ENCODE measurements around the gene KIRREL2.
"Not testable (repeated sequence)": the region's sequence is repeated elsewhere in the genome, so short reads cannot be mapped to it uniquely, and the experiment has no call there.

KIRREL2 gene

GRCh38 chr19:35853038-35853756 is 3.5 kb upstream of the KIRREL2 start:
- Mint-ChIP-seq H3K27me3 (peaks cover 27% of the 10 kb centered on the region), H3K4me1 (peaks cover 16% of the 10 kb centered on the region), H3K9me3 (no peaks in the 10 kb centered on the region), H3K4me3 (no peak overlapping the region), H3K36me3 (no peaks in the 10 kb centered on the region), H3K27ac (no peak overlapping the region)

DNA sequence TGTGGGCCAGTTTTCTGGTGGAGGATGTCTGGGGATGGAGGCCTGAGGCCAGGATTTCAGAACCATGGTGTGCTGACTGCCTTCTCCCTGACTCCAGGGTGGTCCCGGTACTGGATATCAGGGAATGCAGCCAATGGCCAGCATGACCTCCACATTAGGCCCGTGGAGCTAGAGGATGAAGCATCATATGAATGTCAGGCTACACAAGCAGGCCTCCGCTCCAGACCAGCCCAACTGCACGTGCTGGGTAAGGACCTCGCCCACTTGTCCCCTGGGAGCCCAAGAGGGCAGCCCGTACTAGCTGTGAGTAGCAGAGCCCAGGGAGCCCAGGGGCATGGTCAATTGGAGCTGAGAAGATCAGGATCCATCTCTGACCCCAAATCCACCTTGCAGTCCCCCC is 1.6 kb downstream of the KIRREL2 start:
- H3K36me3 Mint-ChIP-seq = no peaks in the 10 kb centered on the region
- H3K27ac Mint-ChIP-seq = no peak overlapping the region
- peaks cover 12% of the 10 kb centered on the region for H3K4me1 Mint-ChIP-seq
- H3K9me3 Mint-ChIP-seq = no peaks in the 10 kb centered on the region
- H3K4me3 Mint-ChIP-seq = no peak overlapping the region
- H3K27me3 Mint-ChIP-seq = peaks cover 34% of the 10 kb centered on the region

GRCh38 chr19:35859414-35859813 is 2.7 kb downstream of the KIRREL2 start:
- H3K36me3 Mint-ChIP-seq = no peaks in the 10 kb centered on the region
- H3K4me1 Mint-ChIP-seq = peaks cover 12% of the 10 kb centered on the region
- peaks cover 34% of the 10 kb centered on the region for H3K27me3 Mint-ChIP-seq
- no peaks in the 10 kb centered on the region for H3K9me3 Mint-ChIP-seq
- no peak overlapping the region for H3K27ac Mint-ChIP-seq
- H3K4me3 Mint-ChIP-seq = no peak overlapping the region

GRCh38 chr19:35860436-35860817 is 3.7 kb downstream of the KIRREL2 start:
- H3K27ac Mint-ChIP-seq = no peak overlapping the region

GRCh38 chr19:35860818-35861639 is 4.3 kb downstream of the KIRREL2 start:
- Mint-ChIP-seq H3K4me1 (peaks cover 12% of the 10 kb centered on the region), H3K27me3 (peaks cover 28% of the 10 kb centered on the region), H3K9me3 (no peaks in the 10 kb centered on the region), H3K4me3 (no peak overlapping the region), H3K27ac (no peak overlapping the region), H3K36me3 (no peaks in the 10 kb centered on the region)

More at GRCh38 chr19:35860436-35860817, 3.7 kb downstream of the KIRREL2 start:
- Mint-ChIP-seq H3K9me3 (no peaks in the 10 kb centered on the region), H3K4me1 (peaks cover 12% of the 10 kb centered on the region), H3K27me3 (peaks cover 30% of the 10 kb centered on the region), H3K36me3 (no peaks in the 10 kb centered on the region), H3K4me3 (no peak overlapping the region)

DNA sequence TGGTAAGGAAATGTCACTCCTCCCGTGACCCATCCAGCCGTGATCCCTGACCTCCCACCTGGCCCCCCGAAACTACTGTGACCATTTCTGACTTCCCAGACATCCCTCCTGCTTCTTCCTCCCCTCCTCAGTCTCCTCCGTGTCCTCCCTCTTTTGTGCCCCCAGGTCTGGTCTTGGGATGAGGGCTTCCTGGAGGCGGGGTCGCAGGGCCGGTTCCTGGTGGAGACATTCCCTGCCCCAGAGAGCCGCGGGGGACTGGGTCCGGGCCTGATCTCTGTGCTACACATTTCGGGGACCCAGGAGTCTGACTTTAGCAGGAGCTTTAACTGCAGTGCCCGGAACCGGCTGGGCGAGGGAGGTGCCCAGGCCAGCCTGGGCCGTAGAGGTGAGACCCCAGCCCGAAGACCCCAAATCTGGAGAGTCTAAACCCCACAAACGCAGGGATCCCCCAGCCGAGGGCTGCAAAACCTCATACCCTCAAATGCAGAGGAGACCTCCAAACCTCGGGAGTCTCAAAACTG is 5.0 kb downstream of the KIRREL2 start:
- Mint-ChIP-seq H3K27ac (no peak overlapping the region), H3K4me3 (no peak overlapping the region), H3K27me3 (peaks cover 28% of the 10 kb centered on the region)

DNA sequence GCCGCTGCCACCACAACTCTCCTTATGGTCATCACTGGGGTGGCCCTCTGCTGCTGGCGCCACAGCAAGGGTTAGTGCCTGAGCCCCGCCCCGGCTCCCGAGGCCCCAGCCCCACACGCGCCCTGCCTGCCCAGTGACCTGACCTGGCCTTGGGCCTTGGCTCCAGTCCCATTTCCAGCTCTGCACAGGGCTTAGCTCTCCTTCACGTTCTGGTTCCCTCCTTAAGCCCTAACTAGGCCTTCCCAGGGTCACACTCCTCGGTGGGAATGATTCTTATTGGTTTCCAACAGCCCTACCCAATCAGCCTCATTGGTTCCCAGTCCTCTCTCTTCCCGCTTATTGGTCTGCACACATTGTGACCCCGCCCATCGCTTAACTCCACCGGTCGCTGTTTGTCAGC is 5.8 kb downstream of the KIRREL2 start:
- no peak overlapping the region for H3K27ac Mint-ChIP-seq
- H3K4me3 Mint-ChIP-seq = no peak overlapping the region
- peaks cover 6% of the 10 kb centered on the region for H3K4me1 Mint-ChIP-seq
- peaks cover 28% of the 10 kb centered on the region for H3K27me3 Mint-ChIP-seq
- no peaks in the 10 kb centered on the region for H3K36me3 Mint-ChIP-seq
- no peaks in the 10 kb centered on the region for H3K9me3 Mint-ChIP-seq

More for the DNA sequence above, 5.0 kb downstream of the KIRREL2 start:
- Mint-ChIP-seq H3K9me3 (no peaks in the 10 kb centered on the region), H3K36me3 (no peaks in the 10 kb centered on the region), H3K4me1 (peaks cover 11% of the 10 kb centered on the region)

DNA sequence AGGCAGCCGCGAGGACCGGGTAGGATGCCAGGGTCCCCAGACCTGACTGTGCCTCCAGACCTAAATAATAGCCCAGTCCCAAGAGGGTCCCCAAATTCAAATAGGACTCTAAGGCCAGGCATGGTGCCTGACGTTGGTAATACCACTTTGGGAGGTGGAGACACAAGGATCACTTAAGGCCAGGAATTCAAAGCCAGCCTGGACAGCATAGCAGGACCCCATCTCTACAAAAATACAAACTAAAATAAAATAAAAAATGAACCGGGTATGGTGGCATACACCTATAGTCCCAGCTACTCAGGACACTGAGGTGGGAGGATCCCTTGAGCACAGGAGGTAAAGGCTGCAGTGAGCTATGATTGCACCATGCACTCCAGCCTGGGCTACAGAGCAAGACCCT is 6.3 kb downstream of the KIRREL2 start:
- Mint-ChIP-seq H3K4me3 (no peak overlapping the region), H3K27me3 (peaks cover 28% of the 10 kb centered on the region), H3K4me1 (peaks cover 1% of the 10 kb centered on the region), H3K27ac (no peak overlapping the region), H3K36me3 (no peaks in the 10 kb centered on the region), H3K9me3 (no peaks in the 10 kb centered on the region)

GRCh38 chr19:35868172-35868822 is 11.6 kb downstream of the KIRREL2 start, which contains the start of gene APLP1:
Gene APLP1, plus strand, starts transcription at chr19:35868574. Its CDS starts 63 bp downstream, at chr19:35868637.
- Mint-ChIP-seq H3K4me1 (peaks cover 14% of the 10 kb centered on the region), H3K4me3 (peak within 1 kb of the TSS; percentile 68), H3K36me3 (no peaks in the 10 kb centered on the region), H3K9me3 (no peaks in the 10 kb centered on the region), H3K27ac (peak within 1 kb of the TSS; percentile 20), H3K27me3 (peaks cover 19% of the 10 kb centered on the region)

DNA sequence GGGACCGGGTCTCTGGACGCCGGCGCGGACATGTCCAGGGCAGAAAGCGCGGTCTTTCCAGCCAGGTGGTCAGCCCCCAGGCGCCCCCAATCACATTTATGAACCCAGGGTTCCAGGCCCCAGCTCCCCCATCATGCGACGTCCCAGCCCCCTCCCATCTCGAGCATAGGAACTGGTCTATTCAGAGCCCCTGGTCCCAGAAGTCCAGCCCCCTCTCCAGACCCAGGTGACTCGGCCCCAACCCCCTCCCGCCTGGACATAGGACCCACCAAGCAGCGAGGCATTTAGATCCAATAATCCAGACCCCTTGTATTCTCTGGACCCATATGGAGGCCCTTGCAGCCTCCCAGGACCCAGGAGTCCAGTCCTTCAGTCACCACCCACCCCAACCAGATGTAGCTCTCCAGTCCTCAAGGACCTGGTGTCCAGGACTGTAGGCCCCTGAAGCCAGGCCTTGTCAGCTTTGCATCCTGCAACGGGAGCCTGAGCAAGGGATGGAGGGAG is 12.2 kb downstream of the KIRREL2 start:
- Mint-ChIP-seq H3K27me3 (peaks cover 21% of the 10 kb centered on the region), H3K36me3 (no peaks in the 10 kb centered on the region), H3K4me3 (peak overlapping the region; percentile 68), H3K27ac (no peak overlapping the region), H3K9me3 (no peaks in the 10 kb centered on the region), H3K4me1 (peaks cover 14% of the 10 kb centered on the region)

DNA sequence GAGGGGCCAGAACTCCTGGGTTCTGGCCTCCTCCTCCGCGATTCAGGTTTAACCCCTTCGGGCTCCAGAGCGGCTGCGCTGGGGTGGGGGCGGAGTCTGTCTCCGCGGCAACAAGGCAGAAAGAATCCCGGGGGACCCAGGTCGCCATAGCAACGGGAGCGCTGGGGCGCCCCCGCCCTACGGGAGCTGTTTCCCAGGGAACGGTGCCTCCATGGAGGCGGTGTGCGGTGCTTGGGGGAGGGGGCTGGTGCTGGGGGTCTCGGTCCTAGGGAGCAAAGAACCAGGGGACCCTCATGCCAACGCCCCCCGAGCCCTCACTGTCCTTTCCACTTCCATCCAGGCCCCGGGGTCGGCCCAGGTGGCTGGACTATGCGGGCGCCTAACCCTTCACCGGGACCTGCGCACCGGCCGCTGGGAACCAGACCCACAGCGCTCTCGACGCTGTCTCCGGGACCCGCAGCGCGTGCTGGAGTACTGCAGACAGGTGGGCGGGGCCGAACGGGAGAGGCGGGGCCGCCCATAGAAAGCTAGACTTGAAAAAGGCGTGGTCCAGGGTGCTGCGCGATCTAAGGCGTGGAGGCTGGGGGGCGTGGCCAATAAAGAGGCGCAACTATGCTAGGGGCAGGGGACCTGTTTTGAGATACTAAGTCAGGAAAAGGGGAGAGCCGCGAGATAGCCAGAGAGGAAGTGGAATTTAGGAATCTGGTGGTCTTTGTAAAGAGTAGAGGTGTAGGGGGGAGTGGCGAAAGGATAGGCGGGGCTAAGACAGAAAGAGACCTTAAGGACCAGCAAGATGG is 12.8 kb downstream of the KIRREL2 start:
- Mint-ChIP-seq H3K27me3 (peaks cover 24% of the 10 kb centered on the region), H3K4me3 (peak overlapping the region; percentile 69), H3K4me1 (peaks cover 14% of the 10 kb centered on the region), H3K27ac (no peak overlapping the region), H3K9me3 (no peaks in the 10 kb centered on the region), H3K36me3 (no peaks in the 10 kb centered on the region)

DNA sequence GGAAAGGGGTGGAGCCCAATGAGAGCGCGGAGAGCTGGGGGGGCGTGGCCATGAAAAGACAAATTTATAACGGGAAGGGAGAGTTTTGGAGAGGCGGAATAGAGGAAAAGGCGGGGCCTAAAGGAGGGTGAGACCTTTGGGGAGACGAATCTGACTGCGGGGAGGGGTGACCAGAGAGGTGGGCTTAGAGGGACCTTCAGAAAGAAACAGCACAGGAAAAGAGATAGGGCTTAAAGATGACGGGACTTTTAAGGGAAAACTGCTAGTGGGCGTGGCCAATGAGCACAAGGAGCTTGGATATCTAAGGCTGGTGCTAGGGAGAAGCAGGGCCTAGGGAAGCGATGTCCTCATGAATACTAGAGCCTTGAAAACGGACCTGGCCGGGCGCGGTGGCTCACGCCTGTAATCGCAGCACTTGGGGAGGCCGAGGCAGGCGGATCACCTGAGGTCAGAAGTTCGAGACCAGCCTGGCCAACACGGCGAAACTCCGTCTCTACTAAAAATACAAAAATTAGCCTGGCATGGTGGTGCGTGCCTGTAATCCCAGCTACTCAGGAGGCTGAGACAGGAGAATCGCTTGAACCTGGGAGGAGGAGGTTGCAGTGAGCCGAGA is 13.5 kb downstream of the KIRREL2 start:
- H3K27me3 Mint-ChIP-seq = peaks cover 23% of the 10 kb centered on the region

GRCh38 chr19:35870798-35871197 is 14.1 kb downstream of the KIRREL2 start:
- H3K9me3 Mint-ChIP-seq = no peaks in the 10 kb centered on the region
- H3K27ac Mint-ChIP-seq = no peak overlapping the region
- H3K4me1 Mint-ChIP-seq = peaks cover 14% of the 10 kb centered on the region
- H3K27me3 Mint-ChIP-seq = peaks cover 23% of the 10 kb centered on the region
- no peak overlapping the region for H3K4me3 Mint-ChIP-seq
- no peaks in the 10 kb centered on the region for H3K36me3 Mint-ChIP-seq

More for the DNA sequence above, 13.5 kb downstream of the KIRREL2 start:
- H3K4me1 Mint-ChIP-seq = peaks cover 14% of the 10 kb centered on the region
- not testable (repeated sequence) for H3K9me3 Mint-ChIP-seq, H3K36me3 Mint-ChIP-seq, H3K27ac Mint-ChIP-seq
- peak overlapping the region; percentile 69 for H3K4me3 Mint-ChIP-seq

- H3K27me3 Mint-ChIP-seq = peaks cover 27% of the 10 kb centered on the region
- H3K27ac Mint-ChIP-seq = no peak overlapping the region
- peaks cover 5% of the 10 kb centered on the region for H3K36me3 Mint-ChIP-seq
- H3K4me1 Mint-ChIP-seq = peaks cover 14% of the 10 kb centered on the region
- no peaks in the 10 kb centered on the region for H3K9me3 Mint-ChIP-seq
- H3K4me3 Mint-ChIP-seq = no peak overlapping the region
These were observed 14.9 kb downstream of the KIRREL2 start for GRCh38 chr19:35871611-35872010.
